NCI-H2196 treated with DMSO at 0.1 percent for 48 hours (cell line): Measurements from ENCODE around the gene FRMD7.
"Not testable (repeated sequence)": the region's sequence is repeated elsewhere in the genome, so short reads cannot be mapped to it uniquely, and the experiment has no call there.

Source experiments
- DNase-seq: peaks from one replicate; lab custom pipeline; 2025; ENCODE audit not compliant: unreplicated experiment; lab: John Stamatoyannopoulos, UW

Gene FRMD7

GRCh38 chrX:132127743-132128142 lies at the start of gene FRMD7:
TSS of gene FRMD7 (minus strand) at chrX:132128020. CDS start at chrX:132127844, 176 bp downstream.
- no peak for DNase-seq

- DNase-seq = no peak
Measured at GRCh38 chrX:132173647-132174046, 45.8 kb upstream of the FRMD7 start.

GRCh38 chrX:132171881-132172280 lies 44.1 kb upstream of the FRMD7 start:
- no peak for DNase-seq

- DNase-seq = no peak
Measured at GRCh38 chrX:132171478-132171877, 43.7 kb upstream of the FRMD7 start.

- no peak for DNase-seq
Measured at GRCh38 chrX:132169554-132169953, 41.7 kb upstream of the FRMD7 start.

- DNase-seq = no peak
Measured at GRCh38 chrX:132165651-132166050, 37.8 kb upstream of the FRMD7 start.

- DNase-seq = no peak
Measured at GRCh38 chrX:132165005-132165404, 37.2 kb upstream of the FRMD7 start.

GRCh38 chrX:132163094-132163493 lies 35.3 kb upstream of the FRMD7 start:
- not testable (repeated sequence) for DNase-seq

GRCh38 chrX:132153166-132153565 lies 25.3 kb upstream of the FRMD7 start:
- DNase-seq = no peak

GRCh38 chrX:132146456-132146855 lies 18.6 kb upstream of the FRMD7 start:
- DNase-seq = no peak

GRCh38 chrX:132144061-132144460 lies 16.2 kb upstream of the FRMD7 start:
- DNase-seq = no peak

- DNase-seq = no peak
Measured at GRCh38 chrX:132125906-132126305, 1.9 kb downstream of the FRMD7 start.

- no peak for DNase-seq
Measured at GRCh38 chrX:132120913-132121312, 6.9 kb downstream of the FRMD7 start.

GRCh38 chrX:132119821-132120515 lies 7.9 kb downstream of the FRMD7 start:
- no peak for DNase-seq

- DNase-seq = no peak
Measured at GRCh38 chrX:132119283-132119682, 8.5 kb downstream of the FRMD7 start.

- DNase-seq = no peak
Measured at GRCh38 chrX:132118358-132118757, 9.5 kb downstream of the FRMD7 start.

GRCh38 chrX:132115792-132116191 lies 12.0 kb downstream of the FRMD7 start:
- no peak for DNase-seq

GRCh38 chrX:132114607-132115006 lies 13.2 kb downstream of the FRMD7 start:
- no peak for DNase-seq

- no peak for DNase-seq
Measured at GRCh38 chrX:132107291-132107690, 20.5 kb downstream of the FRMD7 start.

- DNase-seq = no peak
Measured at GRCh38 chrX:132101799-132102198, 26.0 kb downstream of the FRMD7 start.

GRCh38 chrX:132101206-132101605 lies 26.6 kb downstream of the FRMD7 start:
- DNase-seq = no peak

- not testable (repeated sequence) for DNase-seq
Measured at GRCh38 chrX:132098704-132099103, 29.1 kb downstream of the FRMD7 start.

- DNase-seq = no peak
Measured at GRCh38 chrX:132094164-132094563, 33.7 kb downstream of the FRMD7 start.
